B cell (primary cell): ENCODE data around the gene ADSS1. TPM values are rescaled to one million over a fixed set of nuclear protein-coding genes. Genes with fewer than 3 reads are reported as not detected.

ENCODE experiments used
- ATAC-seq: fragments of 200-7000 bp; cut with Tn5 transposase; one replicate; pipeline ENCODE4 v1.10.0; 2021; ENCODE audit warnings: low read depth, mild to moderate bottlenecking, moderate number of reproducible peaks, moderate library complexity
- CTCF ChIA-PET: fragments of 350-600 bp; sonication (Branson Sonifier 250); formaldehyde crosslinking; loops from one replicate; lab custom pipeline; 2021; ENCODE audit warnings: antibody characterized with exemption, inconsistent platforms; lab: Charles Lee
- POLR2A ChIA-PET: fragments of 350-600 bp; sonication (Branson Sonifier 250); formaldehyde crosslinking; loops from one replicate; lab custom pipeline; 2021; ENCODE audit warnings: antibody characterized with exemption; lab: Charles Lee
- DNase-seq: peaks from one replicate; pipeline ENCODE4 v3.0.0; 2013
- H2AFZ ChIP-seq: 2 replicates; pipeline ENCODE4 v1.6.1; 2012; ENCODE audit warnings: mild to moderate bottlenecking, low read depth, low read length; ENCODE audit not compliant: insufficient read depth, poor library complexity, severe bottlenecking
- H3K27ac ChIP-seq, 2 donors: 1 replicate in 1 of 2; 2 replicates in 1 of 2; pipeline ENCODE4 v1.5.1; 2012 to 2013; ENCODE audit warnings: low read length in 2 of 2, mild to moderate bottlenecking in 2 of 2, moderate library complexity in 1 of 2
- H3K27me3 ChIP-seq, 4 experiments: fragments of 200-600 bp in 1 of 4; sonication (generic) in 1 of 4; replicated peaks in 1 of 4; 1 replicate in 2 of 4; 2 replicates in 2 of 4; pipeline versions ENCODE4 v1.6.1 to v1.7.0; 2013 to 2016; ENCODE audit warnings: low read length in 3 of 4, mild to moderate bottlenecking in 2 of 4, mixed read lengths in 1 of 4, moderate library complexity in 1 of 4; ENCODE audit not compliant: insufficient read depth in 4 of 4, control insufficient read depth in 3 of 4; ENCODE audit errors: control extremely low read depth in 1 of 4
- H3K36me3 ChIP-seq, 2 experiments: replicated peaks in 1 of 2; 1 replicate in 1 of 2; 2 replicates in 1 of 2; pipeline versions ENCODE4 v1.6.1 to v1.7.1; 2013; ENCODE audit warnings: low read length in 1 of 2; ENCODE audit not compliant: insufficient read depth in 2 of 2, control insufficient read depth in 1 of 2; ENCODE audit errors: control extremely low read depth in 1 of 2, extremely low read depth in 1 of 2
- H3K4me1 ChIP-seq, 2 donors: fragments of 200-600 bp in 1 of 2; sonication (generic) in 1 of 2; 1 replicate in 1 of 2; 2 replicates in 1 of 2; pipeline versions ENCODE4 v1.5.1 to v1.6.1; 2013 to 2017; ENCODE audit warnings: low read length in 2 of 2; ENCODE audit not compliant: control insufficient read depth in 2 of 2, insufficient read depth in 2 of 2
- H3K4me2 ChIP-seq: replicated peaks from 2 replicates; pipeline ENCODE3; 2012; ENCODE audit warnings: mild to moderate bottlenecking, low read depth, low read length; ENCODE audit not compliant: poor library complexity, severe bottlenecking
- H3K4me3 ChIP-seq, 5 experiments: fragments of 200-600 bp in 1 of 5; sonication (generic) in 1 of 5; 1 replicate in 3 of 5; 2 replicates in 2 of 5; pipeline versions ENCODE4 v1.5.1 to v1.7.0; 2011 to 2016; ENCODE audit warnings: low read length in 4 of 5, mild to moderate bottlenecking in 4 of 5, low read depth in 2 of 5, control low read depth in 1 of 5, moderate library complexity in 1 of 5; ENCODE audit not compliant: insufficient read depth in 1 of 5; ENCODE audit errors: control extremely low read depth in 1 of 5, extremely low read depth in 1 of 5
- H3K79me2 ChIP-seq: fragments of 200-600 bp; sonication (generic); one replicate; pipeline ENCODE4 v1.6.0; 2016; ENCODE audit warnings: low read length; ENCODE audit not compliant: control insufficient read depth, insufficient read depth
- H3K9ac ChIP-seq: fragments of 200-600 bp; sonication (generic); 2 replicates; pipeline ENCODE4 v1.6.1; 2017; ENCODE audit warnings: mild to moderate bottlenecking, low read length, moderate library complexity
- H3K9me3 ChIP-seq, 3 donors: one replicate each; pipeline versions ENCODE4 v1.6.1 to v1.7.1; 2013; ENCODE audit warnings: low read length in 2 of 3; ENCODE audit not compliant: control insufficient read depth in 2 of 3, insufficient read depth in 1 of 3; ENCODE audit errors: control extremely low read depth in 1 of 3
- H4K20me1 ChIP-seq: 2 replicates; pipeline ENCODE4 v1.6.0; 2012; ENCODE audit warnings: mild to moderate bottlenecking, low read length; ENCODE audit not compliant: insufficient read depth, control insufficient read depth, poor library complexity, severe bottlenecking
- H3K27ac Mint-ChIP-seq: one replicate; pipeline ENCODE4 v1.8.0; 2021; ENCODE audit warnings: mixed read lengths
- H3K27me3 Mint-ChIP-seq: one replicate; pipeline ENCODE4 v1.8.0; 2021; ENCODE audit warnings: mixed read lengths
- H3K4me1 Mint-ChIP-seq: one replicate; pipeline ENCODE4 v1.8.0; 2021; ENCODE audit warnings: mixed read lengths
- H3K4me3 Mint-ChIP-seq: one replicate; pipeline ENCODE4 v1.8.0; 2021; ENCODE audit warnings: mixed read lengths
- H3K9me3 Mint-ChIP-seq: one replicate; pipeline ENCODE4 v1.8.0; 2022; ENCODE audit warnings: mixed read lengths; ENCODE audit not compliant: insufficient read depth
- CTCF ChIP-seq: fragments of 200-600 bp; IDR thresholded peaks from one replicate; pipeline ENCODE4 v1.8.0; 2022; ENCODE audit warnings: antibody characterized with exemption, mild to moderate bottlenecking
- EZH2 ChIP-seq: IDR thresholded peaks from 2 replicates; pipeline ENCODE4 v1.6.1; 2012; ENCODE audit warnings: borderline replicate concordance, low read depth, mild to moderate bottlenecking, moderate library complexity, low read length; ENCODE audit not compliant: insufficient read depth, poor library complexity, severe bottlenecking
- WGBS: methylation state at CpG from one replicate; pipeline ENCODE4 v1.1.5; 2013; ENCODE audit warnings: missing lambda C conversion rate; ENCODE audit not compliant: insufficient coverage; 5-methylcytosine and 5-hydroxymethylcytosine counted together
- intact Hi-C: fragments of 100-400 bp; cut with micrococcal nuclease; formaldehyde crosslinking; loops from one replicate; pipeline ENCODE4 v1.10.0; 2022
- polyA plus RNA-seq: library from polyadenylated mRNA; depleted of rRNA; stranded (reverse); fragments of >200 nt; gene quantifications from 2 replicates; pipeline ENCODE4 v1.2.3, GENCODE V29; 2012
- total RNA-seq, 2 donors: library from RNA; stranded (reverse); fragments of 120-200 nt in 1 of 2; gene quantifications; 1 replicate in 1 of 2; 2 replicates in 1 of 2; pipeline versions ENCODE4 v1.2.3 to v1.2.4, GENCODE V29; 2013 to 2022

The ADSS1 gene
- total and polyA plus RNA-seq, 2 donors (not counting 1 experiment from before 2014, with no cell fraction given): 0.33 to 1.7 TPM

- Mint-ChIP-seq H3K27me3 (no peaks in the 10 kb centered on the region), H3K9me3 (no peaks in the 10 kb centered on the region), H3K4me1 (no peaks in the 10 kb centered on the region), H3K4me3 (no peak overlapping the region), H3K27ac (no peak overlapping the region)
- no peak overlapping the region for H3K4me3 ChIP-seq
- no peaks in the 10 kb centered on the region for H3K27me3 ChIP-seq
- TF ChIP-seq EZH2: no peak
- TF ChIP-seq CTCF: no peak
- H3K36me3 ChIP-seq: no peaks in the 10 kb centered on the region
- H3K79me2 ChIP-seq: no peaks in the 10 kb centered on the region
- no peaks in the 10 kb centered on the region for H3K4me1 ChIP-seq
- H3K4me2 ChIP-seq: no peak overlapping the region
- ChIA-PET POLR2A (no interaction called here), CTCF (no interaction called here)
- WGBS: 90% methylated on average over 25 of the region's 28 CpGs
- no peaks in the 10 kb centered on the region for H3K9me3 ChIP-seq
- no peaks in the 10 kb centered on the region for H4K20me1 ChIP-seq
- DNase-seq (no peak), ATAC-seq (no peak)
- no peak overlapping the region for H3K9ac ChIP-seq
- no peak overlapping the region for H2AFZ ChIP-seq
- intact Hi-C loops: no loop called here
- H3K27ac ChIP-seq: no peak overlapping the region
Measured at GRCh38 chr14:104743461-104744380, 19.7 kb downstream of the ADSS1 start.

- H3K9me3 Mint-ChIP-seq: no peaks in the 10 kb centered on the region
- no peaks in the 10 kb centered on the region for H3K9me3 ChIP-seq
- peaks cover 0 to 3% of the 10 kb centered on the region in 2 donors for H3K4me1 ChIP-seq
- TF ChIP-seq CTCF (no peak), EZH2 (no peak)
- no peak overlapping the region for H2AFZ ChIP-seq
- no peaks in the 10 kb centered on the region for H3K4me1 Mint-ChIP-seq
- no peak overlapping the region for H3K4me2 ChIP-seq
- no peak overlapping the region for H3K4me3 Mint-ChIP-seq
- H3K79me2 ChIP-seq: no peaks in the 10 kb centered on the region
- ATAC-seq (no peak), DNase-seq (no peak)
- POLR2A ChIA-PET: no interaction called here
- CTCF ChIA-PET: no interaction called here
- no peak overlapping the region for H3K27ac Mint-ChIP-seq
- no peaks in the 10 kb centered on the region for H3K36me3 ChIP-seq
- intact Hi-C loops: no loop called here
- H3K27ac ChIP-seq: no peak overlapping the region
- no peaks in the 10 kb centered on the region for H3K27me3 ChIP-seq
- WGBS: 95% methylated on average over 10 of the region's 10 CpGs
- H3K4me3 ChIP-seq: no peak overlapping the region
- H3K27me3 Mint-ChIP-seq: no peaks in the 10 kb centered on the region
- no peak overlapping the region for H3K9ac ChIP-seq
- no peaks in the 10 kb centered on the region for H4K20me1 ChIP-seq
Measured at GRCh38 chr14:104744484-104744883, 20.5 kb downstream of the ADSS1 start.
